Chondrocyte (in vitro differentiated cells): ENCODE results near the gene DMD. TPM values are rescaled to one million over a fixed set of nuclear protein-coding genes. Genes with fewer than 3 reads are reported as not detected.

Experiments used
- DNase-seq: peaks from one replicate; pipeline ENCODE4 v3.0.0; 2021; ENCODE audit warnings: mixed read lengths, low spot score
- H3K27ac Mint-ChIP-seq: one replicate; pipeline ENCODE4 v1.8.0; 2021; ENCODE audit warnings: mild to moderate bottlenecking, moderate library complexity, mixed read lengths; ENCODE audit not compliant: unreplicated experiment
- H3K27me3 Mint-ChIP-seq: 2 replicates; pipeline ENCODE4 v1.8.0; 2021; ENCODE audit warnings: low read depth, mixed read lengths
- H3K36me3 Mint-ChIP-seq: 2 replicates; pipeline ENCODE4 v1.8.0; 2021; ENCODE audit warnings: low read depth, mixed read lengths
- H3K4me1 Mint-ChIP-seq: 2 replicates; pipeline ENCODE4 v1.8.0; 2021; ENCODE audit warnings: low read depth, mild to moderate bottlenecking, mixed read lengths
- H3K4me3 Mint-ChIP-seq: one replicate; pipeline ENCODE4 v1.8.0; 2021; ENCODE audit warnings: mild to moderate bottlenecking, moderate library complexity, mixed read lengths; ENCODE audit not compliant: unreplicated experiment
- H3K9me3 Mint-ChIP-seq: 2 replicates; pipeline ENCODE4 v1.8.0; 2021; ENCODE audit warnings: low read depth, mixed read lengths
- CTCF ChIP-seq: fragments of 200-600 bp; sonication (generic); IDR thresholded peaks from 2 replicates; pipeline ENCODE4 v1.5.0; 2021; ENCODE audit warnings: antibody characterized with exemption, mild to moderate bottlenecking, moderate library complexity
- total RNA-seq: library from RNA; stranded (reverse); gene quantifications from 3 replicates; pipeline ENCODE4 v1.2.1, GENCODE V29; 2021

DMD gene
- total RNA-seq, 1 donor from 2014 or later, result 201 TPM

GRCh38 chrX:31153475-31154047 is 2057.8 kb downstream of the DMD start:
- H3K27me3 Mint-ChIP-seq, result no peaks in the 10 kb centered on the region
- no peak for DNase-seq
- H3K4me1 Mint-ChIP-seq, result no peaks in the 10 kb centered on the region
- H3K27ac Mint-ChIP-seq, result peak overlapping the region; percentile 20
- H3K4me3 Mint-ChIP-seq, result no peak overlapping the region
- TF ChIP-seq CTCF, result no peak
- H3K9me3 Mint-ChIP-seq, result peaks cover 2% of the 10 kb centered on the region
- H3K36me3 Mint-ChIP-seq, result peaks cover 13% of the 10 kb centered on the region

GRCh38 chrX:31147175-31147574 is 2064.2 kb downstream of the DMD start:
- no peak for TF ChIP-seq CTCF
- Mint-ChIP-seq H3K36me3 (peaks cover 20% of the 10 kb centered on the region), H3K27me3 (no peaks in the 10 kb centered on the region), H3K9me3 (peaks cover 5% of the 10 kb centered on the region), H3K4me3 (no peak overlapping the region), H3K27ac (no peak overlapping the region), H3K4me1 (no peaks in the 10 kb centered on the region)
- DNase-seq, result no peak

GRCh38 chrX:31139961-31140360 is 2071.4 kb downstream of the DMD start:
- DNase-seq, result no peak
- no peak overlapping the region for H3K4me3 Mint-ChIP-seq
- H3K4me1 Mint-ChIP-seq, result peaks cover 7% of the 10 kb centered on the region
- no peak for TF ChIP-seq CTCF
- H3K36me3 Mint-ChIP-seq, result peaks cover 30% of the 10 kb centered on the region
- H3K9me3 Mint-ChIP-seq, result peaks cover 19% of the 10 kb centered on the region
- H3K27me3 Mint-ChIP-seq, result no peaks in the 10 kb centered on the region
- no peak overlapping the region for H3K27ac Mint-ChIP-seq

- H3K9me3 Mint-ChIP-seq, result peaks cover 19% of the 10 kb centered on the region
- H3K27ac Mint-ChIP-seq, result no peak overlapping the region
- H3K4me1 Mint-ChIP-seq, result peaks cover 7% of the 10 kb centered on the region
- peaks cover 29% of the 10 kb centered on the region for H3K36me3 Mint-ChIP-seq
- DNase-seq, result no peak
- H3K4me3 Mint-ChIP-seq, result no peak overlapping the region
- no peaks in the 10 kb centered on the region for H3K27me3 Mint-ChIP-seq
- TF ChIP-seq CTCF, result no peak
Measured at GRCh38 chrX:31138124-31138523, 2073.2 kb downstream of the DMD start.

- DNase-seq, result no peak
- Mint-ChIP-seq H3K27me3 (no peaks in the 10 kb centered on the region), H3K4me3 (no peak overlapping the region), H3K4me1 (peaks cover 7% of the 10 kb centered on the region), H3K36me3 (peaks cover 34% of the 10 kb centered on the region), H3K9me3 (peaks cover 19% of the 10 kb centered on the region), H3K27ac (no peak overlapping the region)
- TF ChIP-seq CTCF, result no peak
Measured at GRCh38 chrX:31136144-31136611, 2075.2 kb downstream of the DMD start.
